Liver (tissue), 9 donors: Measurements from ENCODE around the gene IHH. TPM values are rescaled to one million over a fixed set of nuclear protein-coding genes. Genes with fewer than 3 reads are reported as not detected.

Source experiments
- DNase-seq: peaks from one replicate; pipeline ENCODE4 v3.0.0-alpha.2; 2017; ENCODE audit warnings: low spot score
- H3K27ac ChIP-seq, 2 donors: one replicate each; pipeline ENCODE4 v1.7.0; 2013; ENCODE audit warnings: inconsistent platforms in 2 of 2, low read length in 2 of 2, control low read depth in 1 of 2, low read depth in 1 of 2, mild to moderate bottlenecking in 1 of 2
- H3K27me3 ChIP-seq, 4 donors: one replicate each; pipeline versions ENCODE4 v1.6.1 to v1.7.0; 2013; ENCODE audit warnings: low read length in 3 of 4, inconsistent platforms in 1 of 4, mild to moderate bottlenecking in 1 of 4, moderate library complexity in 1 of 4; ENCODE audit not compliant: control insufficient read depth in 4 of 4, insufficient read depth in 4 of 4
- H3K36me3 ChIP-seq, 4 donors: one replicate each; pipeline versions ENCODE4 v1.6.1 to v1.7.0; 2013; ENCODE audit warnings: low read length in 3 of 4, mild to moderate bottlenecking in 3 of 4, low read depth in 1 of 4, moderate library complexity in 1 of 4; ENCODE audit not compliant: control insufficient read depth in 4 of 4, insufficient read depth in 3 of 4
- H3K4me1 ChIP-seq, 4 donors: one replicate each; pipeline versions ENCODE4 v1.6.1 to v1.7.0; 2013; ENCODE audit warnings: low read length in 3 of 4, mild to moderate bottlenecking in 3 of 4, moderate library complexity in 1 of 4; ENCODE audit not compliant: control insufficient read depth in 4 of 4, insufficient read depth in 4 of 4
- H3K4me3 ChIP-seq, 3 donors: one replicate each; pipeline versions ENCODE4 v1.6.1 to v1.7.0; 2013; ENCODE audit warnings: low read length in 3 of 3, control low read depth in 1 of 3, low read depth in 1 of 3, mild to moderate bottlenecking in 1 of 3
- H3K9ac ChIP-seq, 2 donors: one replicate each; pipeline ENCODE4 v1.7.0; 2013; ENCODE audit warnings: low read length in 2 of 2, mild to moderate bottlenecking in 2 of 2, moderate library complexity in 2 of 2, control low read depth in 1 of 2, low read depth in 1 of 2
- H3K9me3 ChIP-seq, 4 donors: one replicate each; pipeline versions ENCODE4 v1.6.1 to v1.7.0; 2013; ENCODE audit warnings: low read length in 3 of 4; ENCODE audit not compliant: control insufficient read depth in 4 of 4
- EGR1 ChIP-seq, 2 donors: IDR thresholded peaks; 2 replicates each; pipeline ENCODE4 v1.6.1; 2016 to 2018; ENCODE audit warnings: antibody characterized with exemption in 2 of 2, low read depth in 2 of 2
- GABPA ChIP-seq, 2 donors: IDR thresholded peaks in 1 of 2; conservative IDR thresholded peaks in 1 of 2; 2 replicates each; pipeline ENCODE4 v1.6.1; 2016; ENCODE audit warnings: antibody characterized with exemption in 2 of 2, mild to moderate bottlenecking in 1 of 2, moderate library complexity in 1 of 2
- HNF4G ChIP-seq: IDR thresholded peaks from 2 replicates; pipeline ENCODE4 v1.6.1; 2016; ENCODE audit warnings: antibody characterized with exemption
- JUND ChIP-seq, 2 donors: IDR thresholded peaks; 2 replicates each; pipeline ENCODE4 v1.6.1; 2016; ENCODE audit warnings: antibody characterized with exemption in 2 of 2
- NR2F2 ChIP-seq: IDR thresholded peaks from 2 replicates; pipeline ENCODE4 v1.6.1; 2016; ENCODE audit warnings: antibody characterized with exemption
- RAD21 ChIP-seq, 2 donors: IDR thresholded peaks; 2 replicates each; pipeline ENCODE4 v1.6.1; 2016; ENCODE audit warnings: antibody characterized with exemption in 2 of 2, mild to moderate bottlenecking in 2 of 2
- RXRA ChIP-seq, 2 donors: IDR thresholded peaks; 2 replicates each; pipeline ENCODE4 v1.6.1; 2017 to 2018; ENCODE audit warnings: antibody characterized with exemption in 2 of 2, mild to moderate bottlenecking in 1 of 2
- SP1 ChIP-seq: IDR thresholded peaks from 2 replicates; pipeline ENCODE4 v1.6.1; 2018; ENCODE audit warnings: antibody characterized with exemption, mild to moderate bottlenecking
- TAF1 ChIP-seq: conservative IDR thresholded peaks from 2 replicates; pipeline ENCODE4 v1.6.1; 2016; ENCODE audit warnings: antibody characterized with exemption, mild to moderate bottlenecking
- YY1 ChIP-seq: IDR thresholded peaks from 2 replicates; pipeline ENCODE4 v1.6.1; 2016; ENCODE audit warnings: antibody characterized with exemption, mild to moderate bottlenecking
- polyA plus RNA-seq, 2 donors: library from polyadenylated mRNA; stranded (reverse) in 1 of 2; unstranded in 1 of 2; fragments of 200-250 nt in 1 of 2; fragments of >200 nt in 1 of 2; fragmentation: Nextera tagmentation in 1 of 2; extraction: Ambion mirVana in 1 of 2; gene quantifications; one replicate each; pipeline versions ENCODE4 v1.2.1 to v1.2.3, GENCODE V29; 2013 to 2015
- total RNA-seq, 2 donors: library from RNA; depleted of rRNA; stranded (reverse); fragments of >200 nt; gene quantifications; one replicate each; pipeline ENCODE4 v1.2.3, GENCODE V29; 2014
- TF ChIP-seq, protein P1 (sequence below): fragments of 150-350 bp; IDR thresholded peaks from 2 replicates; pipeline ENCODE4 v1.5.1; 2017; ENCODE audit warnings: improper control_type of control experiment, low read depth, low read length; ENCODE audit not compliant: missing input control
- TF ChIP-seq, protein P2 (sequence below): IDR thresholded peaks from 2 replicates; pipeline ENCODE4 v1.6.1; 2016; ENCODE audit warnings: antibody characterized with exemption
- TF ChIP-seq, protein P3 (sequence below): IDR thresholded peaks from 2 replicates; pipeline ENCODE4 v1.6.1; 2016; ENCODE audit warnings: antibody characterized with exemption, mild to moderate bottlenecking
- donor health status: healthy.
- donor health status: healthy.
- donor health status: healthy.
- donor health status: healthy.
- donor health status: healthy.

The IHH gene
- total and polyA plus RNA-seq, 4 donors, result 0.51 to 2.4 (median 0.79) TPM

DNA sequence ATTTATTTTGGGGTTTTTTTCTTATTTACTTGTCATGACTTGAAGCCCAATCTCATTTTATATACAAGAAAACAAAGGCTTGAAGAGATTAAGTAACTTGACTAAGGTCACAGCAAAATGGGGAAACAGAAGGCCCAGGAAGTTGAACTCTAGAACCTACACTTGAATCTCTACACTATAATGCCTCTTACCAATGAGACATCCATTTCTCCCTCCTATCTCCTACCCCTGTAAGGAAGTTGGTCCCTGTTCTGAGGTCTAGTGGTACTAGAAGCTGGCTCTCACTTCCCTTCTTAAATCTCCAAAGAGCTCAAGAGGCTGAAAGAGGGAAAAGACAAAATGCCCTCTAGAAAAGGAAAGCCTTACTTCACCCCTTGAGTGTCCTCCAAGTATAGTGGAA, 25.5 kb upstream of the IHH start (continued):
- TF ChIP-seq, protein P1, sequence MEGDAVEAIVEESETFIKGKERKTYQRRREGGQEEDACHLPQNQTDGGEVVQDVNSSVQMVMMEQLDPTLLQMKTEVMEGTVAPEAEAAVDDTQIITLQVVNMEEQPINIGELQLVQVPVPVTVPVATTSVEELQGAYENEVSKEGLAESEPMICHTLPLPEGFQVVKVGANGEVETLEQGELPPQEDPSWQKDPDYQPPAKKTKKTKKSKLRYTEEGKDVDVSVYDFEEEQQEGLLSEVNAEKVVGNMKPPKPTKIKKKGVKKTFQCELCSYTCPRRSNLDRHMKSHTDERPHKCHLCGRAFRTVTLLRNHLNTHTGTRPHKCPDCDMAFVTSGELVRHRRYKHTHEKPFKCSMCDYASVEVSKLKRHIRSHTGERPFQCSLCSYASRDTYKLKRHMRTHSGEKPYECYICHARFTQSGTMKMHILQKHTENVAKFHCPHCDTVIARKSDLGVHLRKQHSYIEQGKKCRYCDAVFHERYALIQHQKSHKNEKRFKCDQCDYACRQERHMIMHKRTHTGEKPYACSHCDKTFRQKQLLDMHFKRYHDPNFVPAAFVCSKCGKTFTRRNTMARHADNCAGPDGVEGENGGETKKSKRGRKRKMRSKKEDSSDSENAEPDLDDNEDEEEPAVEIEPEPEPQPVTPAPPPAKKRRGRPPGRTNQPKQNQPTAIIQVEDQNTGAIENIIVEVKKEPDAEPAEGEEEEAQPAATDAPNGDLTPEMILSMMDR, result no peak
- no peak for TF ChIP-seq EGR1 (IDR thresholded peaks at IDR 0.05; ENCODE audit: low read depth in 2 of 2)

DNA sequence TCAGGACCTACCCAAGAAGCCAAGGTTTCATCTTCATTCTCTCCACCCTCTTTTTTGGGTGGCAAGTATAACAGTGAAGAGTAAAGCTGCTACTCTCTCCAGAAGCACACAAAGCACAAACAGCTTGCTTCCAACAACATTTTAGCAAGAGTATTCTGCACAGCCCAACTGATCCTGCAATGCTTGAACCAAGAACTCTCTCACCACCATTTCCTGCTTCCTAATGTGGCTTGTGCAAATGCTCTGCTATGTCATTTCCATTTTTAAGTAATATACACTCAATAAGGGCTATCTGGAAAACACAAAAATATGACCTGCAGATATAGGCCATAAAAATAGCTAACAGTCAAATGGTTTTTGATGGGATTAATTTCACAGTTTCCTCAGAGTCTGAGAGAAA, 24.1 kb upstream of the IHH start:
- Histone ChIP-seq H3K36me3 (no peaks in the 10 kb centered on the region), H3K9me3 (no peaks in the 10 kb centered on the region), H3K9ac (no peak overlapping the region), H3K4me1 (peaks cover 0 to 18% (median 7%) of the 10 kb centered on the region in 4 donors), H3K27me3 (no peaks in the 10 kb centered on the region), H3K27ac (no peak overlapping the region), H3K4me3 (no peak overlapping the region)
- no peak for DNase-seq
- TF ChIP-seq, protein P1, result no peak
- no peak for TF ChIP-seq JUND (IDR thresholded peaks at IDR 0.05)
- no peak for TF ChIP-seq NR2F2
- TF ChIP-seq RXRA (IDR thresholded peaks at IDR 0.05), result no peak
- TF ChIP-seq, protein P2, sequence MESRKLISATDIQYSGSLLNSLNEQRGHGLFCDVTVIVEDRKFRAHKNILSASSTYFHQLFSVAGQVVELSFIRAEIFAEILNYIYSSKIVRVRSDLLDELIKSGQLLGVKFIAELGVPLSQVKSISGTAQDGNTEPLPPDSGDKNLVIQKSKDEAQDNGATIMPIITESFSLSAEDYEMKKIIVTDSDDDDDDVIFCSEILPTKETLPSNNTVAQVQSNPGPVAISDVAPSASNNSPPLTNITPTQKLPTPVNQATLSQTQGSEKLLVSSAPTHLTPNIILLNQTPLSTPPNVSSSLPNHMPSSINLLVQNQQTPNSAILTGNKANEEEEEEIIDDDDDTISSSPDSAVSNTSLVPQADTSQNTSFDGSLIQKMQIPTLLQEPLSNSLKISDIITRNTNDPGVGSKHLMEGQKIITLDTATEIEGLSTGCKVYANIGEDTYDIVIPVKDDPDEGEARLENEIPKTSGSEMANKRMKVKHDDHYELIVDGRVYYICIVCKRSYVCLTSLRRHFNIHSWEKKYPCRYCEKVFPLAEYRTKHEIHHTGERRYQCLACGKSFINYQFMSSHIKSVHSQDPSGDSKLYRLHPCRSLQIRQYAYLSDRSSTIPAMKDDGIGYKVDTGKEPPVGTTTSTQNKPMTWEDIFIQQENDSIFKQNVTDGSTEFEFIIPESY, result no peak
- TF ChIP-seq GABPA (IDR thresholded peaks at IDR 0.05 in 1 of 2, conservative IDR thresholded peaks at IDR 0.05 in 1 of 2), result no peak
- no peak for TF ChIP-seq EGR1 (IDR thresholded peaks at IDR 0.05; ENCODE audit: low read depth in 2 of 2)
- TF ChIP-seq YY1, result no peak
- no peak for TF ChIP-seq RAD21 (IDR thresholded peaks at IDR 0.05)
- TF ChIP-seq SP1, result no peak
- no peak for TF ChIP-seq HNF4G
- TF ChIP-seq, protein P3, sequence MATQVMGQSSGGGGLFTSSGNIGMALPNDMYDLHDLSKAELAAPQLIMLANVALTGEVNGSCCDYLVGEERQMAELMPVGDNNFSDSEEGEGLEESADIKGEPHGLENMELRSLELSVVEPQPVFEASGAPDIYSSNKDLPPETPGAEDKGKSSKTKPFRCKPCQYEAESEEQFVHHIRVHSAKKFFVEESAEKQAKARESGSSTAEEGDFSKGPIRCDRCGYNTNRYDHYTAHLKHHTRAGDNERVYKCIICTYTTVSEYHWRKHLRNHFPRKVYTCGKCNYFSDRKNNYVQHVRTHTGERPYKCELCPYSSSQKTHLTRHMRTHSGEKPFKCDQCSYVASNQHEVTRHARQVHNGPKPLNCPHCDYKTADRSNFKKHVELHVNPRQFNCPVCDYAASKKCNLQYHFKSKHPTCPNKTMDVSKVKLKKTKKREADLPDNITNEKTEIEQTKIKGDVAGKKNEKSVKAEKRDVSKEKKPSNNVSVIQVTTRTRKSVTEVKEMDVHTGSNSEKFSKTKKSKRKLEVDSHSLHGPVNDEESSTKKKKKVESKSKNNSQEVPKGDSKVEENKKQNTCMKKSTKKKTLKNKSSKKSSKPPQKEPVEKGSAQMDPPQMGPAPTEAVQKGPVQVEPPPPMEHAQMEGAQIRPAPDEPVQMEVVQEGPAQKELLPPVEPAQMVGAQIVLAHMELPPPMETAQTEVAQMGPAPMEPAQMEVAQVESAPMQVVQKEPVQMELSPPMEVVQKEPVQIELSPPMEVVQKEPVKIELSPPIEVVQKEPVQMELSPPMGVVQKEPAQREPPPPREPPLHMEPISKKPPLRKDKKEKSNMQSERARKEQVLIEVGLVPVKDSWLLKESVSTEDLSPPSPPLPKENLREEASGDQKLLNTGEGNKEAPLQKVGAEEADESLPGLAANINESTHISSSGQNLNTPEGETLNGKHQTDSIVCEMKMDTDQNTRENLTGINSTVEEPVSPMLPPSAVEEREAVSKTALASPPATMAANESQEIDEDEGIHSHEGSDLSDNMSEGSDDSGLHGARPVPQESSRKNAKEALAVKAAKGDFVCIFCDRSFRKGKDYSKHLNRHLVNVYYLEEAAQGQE, result no peak
- no peak for TF ChIP-seq TAF1
